Omental fat pad (tissue), 4 donors: ENCODE data around the gene KSR1. TPM values are rescaled to one million over a fixed set of nuclear protein-coding genes. Genes with fewer than 3 reads are reported as not detected.

Experiments
- ATAC-seq: fragments of 150-250 bp; one replicate; pipeline ENCODE4 v1.9.1; 2016; ENCODE audit warnings: mild to moderate bottlenecking, moderate library complexity; ENCODE audit not compliant: low FRiP score
- DNase-seq: peaks from one replicate; pipeline ENCODE4 v3.0.0-alpha.2; 2019; ENCODE audit warnings: low spot score
- CTCF ChIP-seq, 3 donors: fragments of 450-650 bp; IDR thresholded peaks; one replicate each; pipeline ENCODE4 v1.5.1; 2016 to 2017; ENCODE audit warnings: antibody characterized with exemption in 3 of 3, mild to moderate bottlenecking in 3 of 3, moderate library complexity in 2 of 3
- total RNA-seq, 4 donors: library from RNA; depleted of rRNA; stranded (reverse); fragments of >200 nt; gene quantifications; one replicate each; pipeline ENCODE4 v1.1.0, GENCODE V29; 2016

The KSR1 gene
- total RNA-seq, 4 donors from 2014 or later, result 25.8 to 42.3 (median 33.9) TPM

- no peak for ATAC-seq
- no peak for DNase-seq
- no peak for TF ChIP-seq CTCF (IDR thresholded peaks at IDR 0.05)
These were observed 873 bp upstream of the KSR1 start for GRCh38 chr17:27455236-27455913.

- DNase-seq (no peak), ATAC-seq (no peak)
These were observed 572 bp downstream of the KSR1 start for GRCh38 chr17:27456681-27457359.

GRCh38 chr17:27457360-27457715 lies 1.1 kb downstream of the KSR1 start:
- no peak for ATAC-seq
- DNase-seq, result no peak
- no peak for TF ChIP-seq CTCF (IDR thresholded peaks at IDR 0.05)

More at GRCh38 chr17:27456681-27457359, 572 bp downstream of the KSR1 start:
- TF ChIP-seq CTCF (IDR thresholded peaks at IDR 0.05), result no peak

- TF ChIP-seq CTCF (IDR thresholded peaks at IDR 0.05), result no peak
These were observed 1.7 kb downstream of the KSR1 start for GRCh38 chr17:27457731-27458523.

GRCh38 chr17:27458524-27458908 lies 2.3 kb downstream of the KSR1 start:
- TF ChIP-seq CTCF (IDR thresholded peaks at IDR 0.05), result no peak
- DNase-seq (no peak), ATAC-seq (no peak)

More at GRCh38 chr17:27457731-27458523, 1.7 kb downstream of the KSR1 start:
- no peak for ATAC-seq
- DNase-seq, result no peak

- DNase-seq (no peak), ATAC-seq (no peak)
- TF ChIP-seq CTCF (IDR thresholded peaks at IDR 0.05), result no peak
These were observed 3.2 kb downstream of the KSR1 start for GRCh38 chr17:27459433-27459832.
